ENCODE results near the gene POLE3.
"Not testable (repeated sequence)": the region's sequence is repeated elsewhere in the genome, so short reads cannot be mapped to it uniquely, and the experiment has no call there.

POLE3 gene

GRCh38 chr9:113368982-113369854 is 41.3 kb downstream of the POLE3 start:
- no peaks in the 10 kb centered on the region for H3K9me3 ChIP-seq (ENCODE audit: control insufficient read depth, low read length)
- no peak overlapping the region for H3K27ac ChIP-seq (ENCODE audit: insufficient read depth, low read depth, low read length, poor library complexity, severe bottlenecking)
- H3K4me1 ChIP-seq (ENCODE audit: control insufficient read depth, insufficient read depth, low read length) = no peaks in the 10 kb centered on the region
- H3K27me3 ChIP-seq (ENCODE audit: control insufficient read depth, insufficient read depth, low read length, poor library complexity, severe bottlenecking) = no peaks in the 10 kb centered on the region
- H3K36me3 ChIP-seq (ENCODE audit: control insufficient read depth, insufficient read depth, low read length) = peaks cover 5% of the 10 kb centered on the region
- WGBS, 2 experiments = 85 to 95% methylated on average over 11 to 13 of the region's 13 CpGs
- no peak overlapping the region for H3K4me3 ChIP-seq (ENCODE audit: insufficient read depth, low read depth, low read length)

- no peaks in the 10 kb centered on the region for H3K4me1 ChIP-seq (ENCODE audit: control insufficient read depth, insufficient read depth, low read length)
- H3K27me3 ChIP-seq (ENCODE audit: control insufficient read depth, insufficient read depth, low read length, poor library complexity, severe bottlenecking) = no peaks in the 10 kb centered on the region
- H3K4me3 ChIP-seq (ENCODE audit: insufficient read depth, low read depth, low read length) = no peak overlapping the region
- no peaks in the 10 kb centered on the region for H3K9me3 ChIP-seq (ENCODE audit: control insufficient read depth, low read length)
- no peak overlapping the region for H3K27ac ChIP-seq (ENCODE audit: insufficient read depth, low read depth, low read length, poor library complexity, severe bottlenecking)
- no peaks in the 10 kb centered on the region for H3K36me3 ChIP-seq (ENCODE audit: control insufficient read depth, insufficient read depth, low read length)
- WGBS, 2 experiments = 89 to 90% methylated on average over 5 of the region's 5 CpGs
Measured at GRCh38 chr9:113368348-113368981, 42.0 kb downstream of the POLE3 start.

GRCh38 chr9:113365652-113366051 is 44.8 kb downstream of the POLE3 start:
- H3K36me3 ChIP-seq (ENCODE audit: control insufficient read depth, insufficient read depth, low read length); H3K27me3 ChIP-seq (ENCODE audit: control insufficient read depth, insufficient read depth, low read length, poor library complexity, severe bottlenecking); H3K9me3 ChIP-seq (ENCODE audit: control insufficient read depth, low read length); H3K4me3 ChIP-seq (ENCODE audit: insufficient read depth, low read depth, low read length); H3K4me1 ChIP-seq (ENCODE audit: control insufficient read depth, insufficient read depth, low read length); H3K27ac ChIP-seq (ENCODE audit: insufficient read depth, low read depth, low read length, poor library complexity, severe bottlenecking): not testable (repeated sequence)
- WGBS, 2 experiments = 92 to 96% methylated on average over 3 of the region's 3 CpGs

GRCh38 chr9:113364951-113365350 is 45.5 kb downstream of the POLE3 start:
- no peaks in the 10 kb centered on the region for H3K4me1 ChIP-seq (ENCODE audit: control insufficient read depth, insufficient read depth, low read length)
- H3K27me3 ChIP-seq (ENCODE audit: control insufficient read depth, insufficient read depth, low read length, poor library complexity, severe bottlenecking) = no peaks in the 10 kb centered on the region
- no peak overlapping the region for H3K4me3 ChIP-seq (ENCODE audit: insufficient read depth, low read depth, low read length)
- no peak overlapping the region for H3K27ac ChIP-seq (ENCODE audit: insufficient read depth, low read depth, low read length, poor library complexity, severe bottlenecking)
- H3K9me3 ChIP-seq (ENCODE audit: control insufficient read depth, low read length) = no peaks in the 10 kb centered on the region
- 63 to 100% methylated on average over 1 of the region's 1 CpG for WGBS, 2 experiments
- H3K36me3 ChIP-seq (ENCODE audit: control insufficient read depth, insufficient read depth, low read length) = no peaks in the 10 kb centered on the region

- Histone ChIP-seq H3K4me3 (ENCODE audit: insufficient read depth, low read depth, low read length) (no peak overlapping the region), H3K9me3 (ENCODE audit: control insufficient read depth, low read length) (no peaks in the 10 kb centered on the region), H3K4me1 (ENCODE audit: control insufficient read depth, insufficient read depth, low read length) (no peaks in the 10 kb centered on the region), H3K27me3 (ENCODE audit: control insufficient read depth, insufficient read depth, low read length, poor library complexity, severe bottlenecking) (no peaks in the 10 kb centered on the region), H3K36me3 (ENCODE audit: control insufficient read depth, insufficient read depth, low read length) (no peaks in the 10 kb centered on the region), H3K27ac (ENCODE audit: insufficient read depth, low read depth, low read length, poor library complexity, severe bottlenecking) (no peak overlapping the region)
- 94 to 98% methylated on average over 3 of the region's 3 CpGs for WGBS, 2 experiments
Measured at GRCh38 chr9:113363336-113363735, 47.1 kb downstream of the POLE3 start.

DNA sequence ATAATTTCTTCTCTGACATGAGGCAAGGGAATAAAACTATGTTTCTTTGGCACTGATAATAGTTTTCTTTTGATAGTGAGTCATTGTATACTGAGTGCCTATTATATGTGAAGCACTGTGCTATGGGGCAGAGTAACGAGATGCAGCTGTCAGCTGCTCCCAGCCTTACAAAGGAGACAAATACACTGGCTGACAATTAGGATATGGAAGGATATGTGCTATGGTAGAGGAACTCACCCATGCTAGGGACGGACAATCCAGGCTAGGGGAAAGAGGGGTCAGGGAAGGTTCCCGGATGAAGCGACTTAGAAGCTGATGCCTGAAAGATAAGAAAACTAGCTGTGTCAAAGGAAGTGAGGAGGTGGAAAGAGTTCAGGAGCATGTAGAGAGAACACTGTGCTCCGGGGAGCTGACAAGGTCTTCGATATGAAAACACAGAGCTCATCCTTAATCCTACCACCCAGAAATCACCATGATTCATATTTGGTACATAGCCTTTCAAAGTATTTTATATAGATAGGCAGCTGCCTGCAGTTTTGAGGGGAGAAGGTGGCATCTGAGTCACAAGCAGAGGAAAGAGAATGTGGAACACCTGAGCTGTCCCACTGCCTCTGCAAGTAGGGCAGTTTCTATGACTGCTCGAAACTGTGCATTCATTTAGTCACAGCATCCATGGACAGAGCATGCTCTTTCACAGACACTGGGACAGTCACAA is 49.0 kb downstream of the POLE3 start:
- 88 to 92% methylated on average over 5 to 6 of the region's 7 CpGs for WGBS, 2 experiments
- no peak overlapping the region for H3K27ac ChIP-seq (ENCODE audit: insufficient read depth, low read depth, low read length, poor library complexity, severe bottlenecking)
- no peaks in the 10 kb centered on the region for H3K9me3 ChIP-seq (ENCODE audit: control insufficient read depth, low read length)
- no peaks in the 10 kb centered on the region for H3K36me3 ChIP-seq (ENCODE audit: control insufficient read depth, insufficient read depth, low read length)
- H3K4me3 ChIP-seq (ENCODE audit: insufficient read depth, low read depth, low read length) = no peak overlapping the region
- no peaks in the 10 kb centered on the region for H3K4me1 ChIP-seq (ENCODE audit: control insufficient read depth, insufficient read depth, low read length)
- H3K27me3 ChIP-seq (ENCODE audit: control insufficient read depth, insufficient read depth, low read length, poor library complexity, severe bottlenecking) = no peaks in the 10 kb centered on the region

DNA sequence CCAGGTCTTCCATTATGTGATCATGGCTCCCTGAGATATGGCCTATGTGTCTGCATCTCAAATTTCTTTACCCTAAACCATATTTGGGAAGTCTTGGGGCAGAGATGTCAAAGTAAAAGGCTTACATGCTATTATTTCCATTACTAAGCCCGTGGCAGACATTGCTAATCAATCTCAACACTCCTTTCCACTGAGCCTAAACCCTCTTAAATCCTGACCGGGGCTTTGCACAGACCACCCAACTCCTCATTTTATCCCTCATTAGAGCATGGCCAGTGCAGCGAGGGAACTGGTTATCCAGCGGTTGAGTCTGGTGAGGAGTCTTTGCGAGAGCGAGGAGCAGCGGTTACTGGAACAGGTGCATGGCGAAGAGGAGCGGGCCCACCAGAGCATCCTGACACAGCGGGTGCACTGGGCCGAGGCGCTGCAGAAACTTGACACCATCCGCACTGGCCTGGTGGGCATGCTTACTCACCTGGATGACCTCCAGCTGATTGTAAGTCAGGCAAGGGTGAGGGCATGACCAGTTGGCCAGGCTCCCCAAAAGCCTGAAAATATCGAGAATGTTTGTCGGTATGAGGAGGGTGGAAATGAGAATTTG is 50.1 kb downstream of the POLE3 start:
- no peaks in the 10 kb centered on the region for H3K4me1 ChIP-seq (ENCODE audit: control insufficient read depth, insufficient read depth, low read length)
- H3K36me3 ChIP-seq (ENCODE audit: control insufficient read depth, insufficient read depth, low read length) = no peaks in the 10 kb centered on the region
- no peak overlapping the region for H3K27ac ChIP-seq (ENCODE audit: insufficient read depth, low read depth, low read length, poor library complexity, severe bottlenecking)
- no peaks in the 10 kb centered on the region for H3K9me3 ChIP-seq (ENCODE audit: control insufficient read depth, low read length)
- WGBS, 2 experiments = 86 to 87% methylated on average over 15 of the region's 15 CpGs
- H3K27me3 ChIP-seq (ENCODE audit: control insufficient read depth, insufficient read depth, low read length, poor library complexity, severe bottlenecking) = no peaks in the 10 kb centered on the region
- H3K4me3 ChIP-seq (ENCODE audit: insufficient read depth, low read depth, low read length) = no peak overlapping the region

DNA sequence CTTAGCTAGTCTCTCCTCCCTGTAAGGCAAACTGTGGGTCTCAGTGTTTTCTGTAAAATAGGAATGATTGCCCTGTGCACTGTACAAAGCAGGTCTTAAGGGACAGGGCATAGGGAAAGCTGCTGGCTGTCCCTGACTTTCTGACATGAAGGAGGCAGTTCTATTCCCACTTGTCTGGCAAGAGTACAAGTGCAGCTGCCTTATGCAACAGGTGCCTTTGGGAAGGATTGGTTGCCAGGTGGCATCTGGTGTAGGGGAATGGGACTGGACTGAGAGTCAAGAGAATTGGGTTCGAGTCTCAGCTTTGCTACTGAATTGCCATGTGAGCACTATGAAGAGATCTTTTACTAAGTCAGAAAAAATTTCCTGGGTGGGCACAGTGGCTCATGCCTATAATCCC is 51.1 kb downstream of the POLE3 start:
- 97% methylated on average over 1 of the region's 1 CpG for WGBS, 2 experiments
- Histone ChIP-seq H3K4me3 (ENCODE audit: insufficient read depth, low read depth, low read length) (no peak overlapping the region), H3K27ac (ENCODE audit: insufficient read depth, low read depth, low read length, poor library complexity, severe bottlenecking) (no peak overlapping the region), H3K36me3 (ENCODE audit: control insufficient read depth, insufficient read depth, low read length) (no peaks in the 10 kb centered on the region), H3K27me3 (ENCODE audit: control insufficient read depth, insufficient read depth, low read length, poor library complexity, severe bottlenecking) (no peaks in the 10 kb centered on the region), H3K9me3 (ENCODE audit: control insufficient read depth, low read length) (no peaks in the 10 kb centered on the region), H3K4me1 (ENCODE audit: control insufficient read depth, insufficient read depth, low read length) (no peaks in the 10 kb centered on the region)

Measured in ectodermal cell (in vitro differentiated cells).